GM12801 (cell line): ENCODE measurements around the gene ATP5MC2.

Source experiments
- TF ChIP-seq, protein P1 (sequence below): IDR thresholded peaks from one replicate; pipeline ENCODE4 v1.5.1; 2011; ENCODE audit warnings: control low read depth; ENCODE audit not compliant: insufficient read length; ENCODE audit errors: extremely low read depth

ATP5MC2 gene

GRCh38 chr12:53712059-53712643 is 36.3 kb upstream of the ATP5MC2 start:
- TF ChIP-seq, protein P1, sequence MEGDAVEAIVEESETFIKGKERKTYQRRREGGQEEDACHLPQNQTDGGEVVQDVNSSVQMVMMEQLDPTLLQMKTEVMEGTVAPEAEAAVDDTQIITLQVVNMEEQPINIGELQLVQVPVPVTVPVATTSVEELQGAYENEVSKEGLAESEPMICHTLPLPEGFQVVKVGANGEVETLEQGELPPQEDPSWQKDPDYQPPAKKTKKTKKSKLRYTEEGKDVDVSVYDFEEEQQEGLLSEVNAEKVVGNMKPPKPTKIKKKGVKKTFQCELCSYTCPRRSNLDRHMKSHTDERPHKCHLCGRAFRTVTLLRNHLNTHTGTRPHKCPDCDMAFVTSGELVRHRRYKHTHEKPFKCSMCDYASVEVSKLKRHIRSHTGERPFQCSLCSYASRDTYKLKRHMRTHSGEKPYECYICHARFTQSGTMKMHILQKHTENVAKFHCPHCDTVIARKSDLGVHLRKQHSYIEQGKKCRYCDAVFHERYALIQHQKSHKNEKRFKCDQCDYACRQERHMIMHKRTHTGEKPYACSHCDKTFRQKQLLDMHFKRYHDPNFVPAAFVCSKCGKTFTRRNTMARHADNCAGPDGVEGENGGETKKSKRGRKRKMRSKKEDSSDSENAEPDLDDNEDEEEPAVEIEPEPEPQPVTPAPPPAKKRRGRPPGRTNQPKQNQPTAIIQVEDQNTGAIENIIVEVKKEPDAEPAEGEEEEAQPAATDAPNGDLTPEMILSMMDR: no peak

GRCh38 chr12:53710091-53710490 is 34.2 kb upstream of the ATP5MC2 start:
- TF ChIP-seq, protein P1: no peak

- TF ChIP-seq, protein P1: no peak
These were observed 33.8 kb upstream of the ATP5MC2 start for GRCh38 chr12:53709671-53710070.

- TF ChIP-seq, protein P1: no peak
These were observed 30.2 kb upstream of the ATP5MC2 start for GRCh38 chr12:53706080-53706479.

GRCh38 chr12:53703756-53704155 is 27.9 kb upstream of the ATP5MC2 start:
- TF ChIP-seq, protein P1: no peak

DNA sequence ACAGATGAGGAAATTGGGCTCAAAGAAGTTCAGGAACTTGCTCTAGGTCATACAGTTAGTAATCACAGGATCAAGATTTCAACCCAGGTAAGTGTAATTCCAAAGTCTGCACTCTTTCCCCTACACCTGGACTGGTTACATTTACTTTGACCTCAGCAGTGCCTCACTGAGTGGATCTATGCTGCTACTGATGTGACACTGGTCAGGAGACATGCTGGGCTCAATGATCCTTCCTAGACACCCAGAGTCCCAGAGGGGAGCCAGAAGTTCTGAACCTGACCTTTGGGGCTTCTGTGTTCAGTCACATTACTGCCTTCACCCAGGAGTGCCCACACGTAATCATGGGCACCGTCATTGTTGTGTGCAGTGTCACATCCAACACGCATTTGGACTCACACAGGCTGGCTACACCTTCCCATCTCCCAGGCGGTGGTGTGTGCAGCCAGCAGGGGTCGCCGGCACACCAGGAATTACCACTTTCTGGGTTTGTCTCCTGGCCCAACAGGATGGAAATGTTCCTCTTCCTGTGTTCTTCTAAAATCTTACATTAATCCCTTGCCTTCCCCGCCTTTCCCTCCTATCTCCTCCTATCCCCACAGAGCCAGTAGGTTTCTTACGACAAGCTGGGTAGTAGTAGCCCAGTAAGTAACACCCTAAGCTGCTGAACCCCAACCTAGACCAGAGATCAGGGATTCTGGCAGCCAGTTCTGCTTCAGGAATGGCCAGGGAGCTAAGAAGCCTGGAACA is 25.8 kb upstream of the ATP5MC2 start:
- TF ChIP-seq, protein P1: no peak

- TF ChIP-seq, protein P1: no peak
These were observed 24.7 kb upstream of the ATP5MC2 start for GRCh38 chr12:53700567-53700966.
